MCF 10A (cell line): Measurements from ENCODE around the gene PLCL1. TPM values are rescaled to one million over a fixed set of nuclear protein-coding genes. Genes with fewer than 3 reads are reported as not detected.

ENCODE experiments used
- BruUV-seq: library from RNA; stranded (reverse); fragments of 400-500 nt; replicated peaks from 2 replicates; lab custom pipeline; 2021; lab: Mats Ljungman, UMichigan
- CTCF ChIA-PET: fragments of 300-600 bp; sonication (Branson Sonifier 250); formaldehyde crosslinking; extraction: SDS; loops from one replicate; lab custom pipeline; 2021; ENCODE audit warnings: antibody characterized with exemption, inconsistent platforms; lab: Yijun Ruan, JAX
- POLR2A ChIA-PET: fragments of 300-600, 350-650 bp; sonication (Branson Sonifier 250); formaldehyde crosslinking; extraction: SDS; loops from one replicate; lab custom pipeline; 2020; ENCODE audit warnings: antibody characterized with exemption, inconsistent platforms; lab: Yijun Ruan, JAX
- DNase-seq: peaks from one replicate; pipeline ENCODE4 v3.0.0-alpha.2; 2018; ENCODE audit not compliant: unreplicated experiment
- H3K27ac Mint-ChIP-seq: one replicate; pipeline ENCODE4 v1.8.0; 2022; ENCODE audit warnings: mild to moderate bottlenecking, low read depth, mixed read lengths; ENCODE audit not compliant: unreplicated experiment
- H3K27me3 Mint-ChIP-seq: one replicate; pipeline ENCODE4 v1.8.0; 2022; ENCODE audit warnings: mixed read lengths; ENCODE audit not compliant: insufficient read depth, unreplicated experiment
- H3K36me3 Mint-ChIP-seq: one replicate; pipeline ENCODE4 v1.8.0; 2022; ENCODE audit warnings: mild to moderate bottlenecking, moderate library complexity, mixed read lengths; ENCODE audit not compliant: insufficient read depth, unreplicated experiment
- H3K4me1 Mint-ChIP-seq: one replicate; pipeline ENCODE4 v1.8.0; 2022; ENCODE audit warnings: mixed read lengths; ENCODE audit not compliant: insufficient read depth, unreplicated experiment
- H3K4me3 Mint-ChIP-seq: one replicate; pipeline ENCODE4 v1.8.0; 2022; ENCODE audit warnings: mild to moderate bottlenecking, moderate library complexity, mixed read lengths; ENCODE audit not compliant: unreplicated experiment
- H3K9me3 Mint-ChIP-seq: one replicate; pipeline ENCODE4 v1.8.0; 2022; ENCODE audit warnings: mixed read lengths; ENCODE audit not compliant: unreplicated experiment
- CTCF ChIP-seq: fragments of 200-600 bp; IDR thresholded peaks from one replicate; pipeline ENCODE4 v1.8.0; 2022; ENCODE audit warnings: antibody characterized with exemption, mild to moderate bottlenecking; ENCODE audit not compliant: unreplicated experiment
- intact Hi-C: fragments of 100-400 bp; cut with micrococcal nuclease; formaldehyde crosslinking; loops from 2 replicates; pipeline ENCODE4 v1.14.1; 2022
- total RNA-seq: library from RNA; stranded (reverse); gene quantifications from 2 replicates; pipeline ENCODE4 v1.2.3, GENCODE V29; 2022

Gene PLCL1
- total RNA-seq, 1 experiment from 2014 or later = 0.12 TPM

GRCh38 chr2:198008230-198008629 lies 203.8 kb downstream of the PLCL1 start:
- intact Hi-C loops = no loop called here
- H3K36me3 Mint-ChIP-seq = no peaks in the 10 kb centered on the region
- POLR2A ChIA-PET = no interaction called here
- no TSS peak for BruUV-seq
- H3K4me3 Mint-ChIP-seq = no peak overlapping the region
- DNase-seq = no peak
- H3K4me1 Mint-ChIP-seq = no peaks in the 10 kb centered on the region
- TF ChIP-seq CTCF = no peak
- CTCF ChIA-PET = no interaction called here
- peaks cover 10% of the 10 kb centered on the region for H3K9me3 Mint-ChIP-seq
- H3K27me3 Mint-ChIP-seq = no peaks in the 10 kb centered on the region
- H3K27ac Mint-ChIP-seq = no peak overlapping the region

GRCh38 chr2:198012025-198012424 lies 207.6 kb downstream of the PLCL1 start:
- intact Hi-C loops = no loop called here
- ChIA-PET CTCF (interaction anchor here (1.3 kb wide), 1 partner anchor 11 kb away, joined by 3 read pairs; no protein-coding TSS in a partner anchor), POLR2A (no interaction called here)
- TF ChIP-seq CTCF = no peak
- Mint-ChIP-seq H3K27ac (no peak overlapping the region), H3K4me3 (no peak overlapping the region), H3K36me3 (no peaks in the 10 kb centered on the region), H3K4me1 (no peaks in the 10 kb centered on the region), H3K9me3 (peaks cover 10% of the 10 kb centered on the region), H3K27me3 (peaks cover 15% of the 10 kb centered on the region)
- no TSS peak for BruUV-seq
- DNase-seq = no peak

- DNase-seq = no peak
- no peaks in the 10 kb centered on the region for H3K4me1 Mint-ChIP-seq
- H3K36me3 Mint-ChIP-seq = no peaks in the 10 kb centered on the region
- peaks cover 5% of the 10 kb centered on the region for H3K9me3 Mint-ChIP-seq
- no peak overlapping the region for H3K4me3 Mint-ChIP-seq
- no peak for TF ChIP-seq CTCF
- BruUV-seq = no TSS peak
- POLR2A ChIA-PET = no interaction called here
- intact Hi-C loops = no loop called here
- H3K27me3 Mint-ChIP-seq = peaks cover 15% of the 10 kb centered on the region
- CTCF ChIA-PET = interaction anchor here (0.7 kb wide), 1 partner anchor 508 kb away, joined by 3 read pairs; no protein-coding TSS in a partner anchor
- no peak overlapping the region for H3K27ac Mint-ChIP-seq
Observed at GRCh38 chr2:198016243-198016642, 211.8 kb downstream of the PLCL1 start.

GRCh38 chr2:198017068-198017467 lies 212.7 kb downstream of the PLCL1 start:
- H3K4me3 Mint-ChIP-seq = no peak overlapping the region

More at GRCh38 chr2:198017068-198017467, 212.7 kb downstream of the PLCL1 start:
- no peak overlapping the region for H3K27ac Mint-ChIP-seq
- DNase-seq = no peak
- peaks cover 23% of the 10 kb centered on the region for H3K27me3 Mint-ChIP-seq
- no peaks in the 10 kb centered on the region for H3K9me3 Mint-ChIP-seq
- no peak for TF ChIP-seq CTCF
- no peaks in the 10 kb centered on the region for H3K36me3 Mint-ChIP-seq
- BruUV-seq = no TSS peak
- POLR2A ChIA-PET = no interaction called here
- CTCF ChIA-PET = interaction anchor here (0.5 to 0.7 kb wide), 2 partner anchors 298 to 509 kb away, joined by 3 read pairs; no protein-coding TSS in a partner anchor
- intact Hi-C loops = no loop called here
- H3K4me1 Mint-ChIP-seq = no peaks in the 10 kb centered on the region
